Left ventricle myocardium inferior (tissue), 1 donor: ENCODE results near the gene SETD7. TPM values are rescaled to one million over a fixed set of nuclear protein-coding genes. Genes with fewer than 3 reads are reported as not detected.

Experiments used
- DNase-seq: peaks from one replicate; pipeline ENCODE4 v3.0.0-alpha.2; 2020
- H3K27ac ChIP-seq: fragments of 200-600 bp; replicated peaks from 2 replicates; pipeline ENCODE4 v1.8.0; 2021
- H3K27me3 ChIP-seq: fragments of 200-600 bp; 2 replicates; pipeline ENCODE4 v1.8.0; 2021; ENCODE audit warnings: low read depth
- H3K36me3 ChIP-seq: fragments of 200-600 bp; 2 replicates; pipeline ENCODE4 v1.8.0; 2021
- H3K4me1 ChIP-seq: fragments of 200-600 bp; 2 replicates; pipeline ENCODE4 v1.8.0; 2021
- H3K4me3 ChIP-seq: fragments of 200-600 bp; 2 replicates; pipeline ENCODE4 v1.8.0; 2021; ENCODE audit warnings: mild to moderate bottlenecking, moderate library complexity
- H3K9me3 ChIP-seq: fragments of 200-600 bp; replicated peaks from 2 replicates; pipeline ENCODE4 v1.8.0; 2021
- intact Hi-C: fragments of 100-400 bp; cut with micrococcal nuclease; formaldehyde crosslinking; loops from one replicate; pipeline ENCODE4 v1.11.0; 2022
- total RNA-seq: library from RNA; stranded (reverse); fragmentation: NEBNext Ultra II Directional; extraction: Animal tissue kit (Norgen Biotek cat#: 25700); gene quantifications from one replicate; pipeline ENCODE4 v1.2.1, GENCODE V29; 2021
- TF ChIP-seq, protein P1 (sequence below): fragments of 200-600 bp; IDR thresholded peaks from 2 replicates; pipeline ENCODE4 v1.8.0; 2021; ENCODE audit warnings: antibody characterized with exemption, mild to moderate bottlenecking, borderline replicate concordance
- donor health status: DM: no; HTN: yes; CAD: no; lungs with severe emphysema.

SETD7 gene
- total RNA-seq, 1 donor from 2014 or later = 50.7 TPM

DNA sequence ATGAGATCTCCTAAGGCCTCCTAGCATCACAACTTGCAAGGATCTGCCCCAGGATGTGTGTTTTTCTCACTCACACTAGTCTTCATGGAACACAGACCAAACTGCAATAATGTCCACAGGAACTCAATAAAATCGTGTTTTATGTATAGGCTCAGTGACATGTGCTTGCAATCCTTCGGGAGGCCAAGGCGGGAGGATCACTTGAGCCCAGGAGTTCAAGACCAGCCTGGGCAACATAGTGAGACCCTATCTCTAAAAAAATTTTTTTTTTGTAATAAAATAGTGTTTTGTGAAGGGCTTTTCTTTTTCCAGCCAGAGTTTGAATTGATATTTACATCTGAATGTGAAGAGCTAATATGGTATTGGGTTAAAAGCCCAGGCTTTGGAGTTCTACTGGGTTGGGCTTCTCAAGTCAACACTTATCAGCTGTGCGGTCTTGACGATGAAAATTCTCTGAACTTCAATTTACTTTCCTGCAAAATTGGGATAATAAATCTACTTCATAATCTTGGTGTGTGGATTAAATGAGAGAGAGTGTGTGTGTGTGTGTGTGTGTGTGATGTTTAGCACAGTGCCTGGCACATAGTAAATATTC lies 38.7 kb upstream of the SETD7 start:
- H3K4me1 ChIP-seq = peaks cover 9% of the 10 kb centered on the region
- no peak overlapping the region for H3K4me3 ChIP-seq
- H3K27ac ChIP-seq = no peak overlapping the region
- no peak for DNase-seq
- H3K9me3 ChIP-seq = no peaks in the 10 kb centered on the region
- no peaks in the 10 kb centered on the region for H3K36me3 ChIP-seq
- TF ChIP-seq, protein P1, sequence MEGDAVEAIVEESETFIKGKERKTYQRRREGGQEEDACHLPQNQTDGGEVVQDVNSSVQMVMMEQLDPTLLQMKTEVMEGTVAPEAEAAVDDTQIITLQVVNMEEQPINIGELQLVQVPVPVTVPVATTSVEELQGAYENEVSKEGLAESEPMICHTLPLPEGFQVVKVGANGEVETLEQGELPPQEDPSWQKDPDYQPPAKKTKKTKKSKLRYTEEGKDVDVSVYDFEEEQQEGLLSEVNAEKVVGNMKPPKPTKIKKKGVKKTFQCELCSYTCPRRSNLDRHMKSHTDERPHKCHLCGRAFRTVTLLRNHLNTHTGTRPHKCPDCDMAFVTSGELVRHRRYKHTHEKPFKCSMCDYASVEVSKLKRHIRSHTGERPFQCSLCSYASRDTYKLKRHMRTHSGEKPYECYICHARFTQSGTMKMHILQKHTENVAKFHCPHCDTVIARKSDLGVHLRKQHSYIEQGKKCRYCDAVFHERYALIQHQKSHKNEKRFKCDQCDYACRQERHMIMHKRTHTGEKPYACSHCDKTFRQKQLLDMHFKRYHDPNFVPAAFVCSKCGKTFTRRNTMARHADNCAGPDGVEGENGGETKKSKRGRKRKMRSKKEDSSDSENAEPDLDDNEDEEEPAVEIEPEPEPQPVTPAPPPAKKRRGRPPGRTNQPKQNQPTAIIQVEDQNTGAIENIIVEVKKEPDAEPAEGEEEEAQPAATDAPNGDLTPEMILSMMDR = no peak
- no peaks in the 10 kb centered on the region for H3K27me3 ChIP-seq
- intact Hi-C loops = no loop called here

DNA sequence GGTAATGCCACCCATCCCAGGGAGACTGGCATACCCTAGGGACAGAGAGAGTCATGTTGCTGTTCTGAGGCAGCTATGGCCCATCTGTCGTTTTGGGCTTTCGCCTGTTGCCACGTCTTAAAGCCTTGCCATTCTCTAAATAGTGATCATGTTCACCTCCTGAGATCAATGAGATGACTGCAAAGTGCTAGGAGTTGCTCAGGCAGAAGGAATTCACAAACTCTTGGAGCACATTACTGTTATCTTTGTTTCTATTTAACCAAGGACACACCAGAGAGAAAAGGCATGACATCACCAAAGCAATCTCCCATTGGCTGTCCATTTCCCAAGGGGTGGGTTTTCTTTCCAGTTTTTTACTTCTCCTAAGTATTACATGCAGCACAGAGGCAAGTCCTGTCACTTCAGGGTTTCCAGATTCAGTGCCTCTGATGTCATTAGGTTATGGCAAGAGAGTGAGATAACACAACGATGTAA lies 37.1 kb upstream of the SETD7 start:
- intact Hi-C loops = no loop called here
- DNase-seq = no peak
- Histone ChIP-seq H3K9me3 (no peaks in the 10 kb centered on the region), H3K27ac (no peak overlapping the region), H3K36me3 (no peaks in the 10 kb centered on the region), H3K27me3 (no peaks in the 10 kb centered on the region), H3K4me3 (no peak overlapping the region), H3K4me1 (peaks cover 9% of the 10 kb centered on the region)
- TF ChIP-seq, protein P1 = no peak

DNA sequence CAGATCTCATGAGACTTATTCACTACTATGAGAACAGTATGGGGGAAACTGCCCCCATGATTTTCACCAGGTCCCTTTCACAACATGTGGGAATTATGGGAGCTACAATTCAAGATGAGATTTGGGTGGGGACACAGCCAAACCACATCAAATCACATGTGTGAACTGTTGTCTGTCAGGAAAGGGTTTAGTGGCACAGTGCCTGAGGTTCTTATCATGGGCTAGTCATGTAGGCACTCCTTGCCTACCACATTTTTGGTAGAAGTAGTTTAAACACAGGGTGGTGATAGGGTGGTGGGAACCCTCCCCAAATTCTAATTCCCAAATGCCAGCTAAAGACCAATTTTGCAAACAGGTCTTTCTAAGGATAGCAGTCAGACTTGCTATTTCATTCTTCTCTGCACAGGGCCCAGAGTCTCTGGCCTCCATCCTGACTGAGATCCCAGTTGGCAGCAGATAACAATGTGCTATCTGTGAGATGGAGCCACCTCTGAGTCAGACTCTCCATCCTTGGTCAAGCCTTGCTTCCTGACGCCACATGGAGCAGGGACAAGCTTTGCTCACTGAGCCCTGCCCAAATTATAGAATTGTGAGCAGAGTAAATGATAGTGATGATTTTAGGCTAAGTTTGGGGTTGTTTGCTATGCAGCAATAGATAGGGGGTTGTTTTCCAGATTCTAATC lies 33.5 kb upstream of the SETD7 start:
- Histone ChIP-seq H3K27ac (no peak overlapping the region), H3K36me3 (no peaks in the 10 kb centered on the region), H3K27me3 (no peaks in the 10 kb centered on the region), H3K4me1 (peaks cover 4% of the 10 kb centered on the region), H3K4me3 (no peak overlapping the region), H3K9me3 (no peaks in the 10 kb centered on the region)
- TF ChIP-seq, protein P1 = no peak
- DNase-seq = no peak
- intact Hi-C loops = no loop called here

GRCh38 chr4:139587446-139587845 lies 31.4 kb upstream of the SETD7 start:
- intact Hi-C loops = no loop called here
- H3K4me1 ChIP-seq = no peaks in the 10 kb centered on the region
- no peaks in the 10 kb centered on the region for H3K27me3 ChIP-seq
- TF ChIP-seq, protein P1 = no peak
- DNase-seq = no peak
- H3K9me3 ChIP-seq = no peaks in the 10 kb centered on the region
- no peak overlapping the region for H3K4me3 ChIP-seq
- no peaks in the 10 kb centered on the region for H3K36me3 ChIP-seq
- no peak overlapping the region for H3K27ac ChIP-seq

- H3K36me3 ChIP-seq = no peaks in the 10 kb centered on the region
Measured at GRCh38 chr4:139585473-139585872, 29.5 kb upstream of the SETD7 start.

More at GRCh38 chr4:139585473-139585872, 29.5 kb upstream of the SETD7 start:
- H3K4me1 ChIP-seq = no peaks in the 10 kb centered on the region
- intact Hi-C loops = no loop called here
- no peak overlapping the region for H3K4me3 ChIP-seq
- TF ChIP-seq, protein P1 = no peak
- H3K27ac ChIP-seq = no peak overlapping the region
- no peaks in the 10 kb centered on the region for H3K9me3 ChIP-seq
- H3K27me3 ChIP-seq = no peaks in the 10 kb centered on the region
- DNase-seq = no peak
